Measurements from ENCODE around the gene UBTF. TPM values are rescaled to one million over a fixed set of nuclear protein-coding genes. Genes with fewer than 3 reads are reported as not detected.

The UBTF gene
- polyA plus RNA-seq, 3 donors = 28.2 to 40.9 (median 35.3) TPM

Other genes with a start within 250 kb of the UBTF start
- gene NAGS, start 215.1 kb downstream of the UBTF start, polyA plus RNA-seq = 1 to 10 TPM in 1 of 3 donors, under 1 TPM in 2; 0.34 to 1.0 (median 0.45) TPM
- gene TMEM101, start 204.7 kb downstream of the UBTF start, polyA plus RNA-seq = 10 to 100 TPM; 18.7 to 35.4 (median 22.9) TPM
- 10 to 100 TPM; 13.7 to 30.6 (median 28.6) TPM for gene LSM12, start 153.0 kb downstream of the UBTF start, polyA plus RNA-seq
- gene G6PC3, start 148.9 kb downstream of the UBTF start, polyA plus RNA-seq = 10 to 100 TPM; 39.4 to 85.3 (median 39.5) TPM
- gene HDAC5, start 96.0 kb downstream of the UBTF start, polyA plus RNA-seq = 10 to 100 TPM; 19.3 to 37.6 (median 34.1) TPM
- 1 to 10 TPM in 2 of 3 donors, under 1 TPM in 1; 0.37 to 2.7 (median 2.6) TPM for gene HROB, start 77.7 kb downstream of the UBTF start, polyA plus RNA-seq
- under 1 TPM in 2 of 3 donors, not detected in 1; 0.13 to 0.92 TPM for gene ASB16, start 49.0 kb downstream of the UBTF start, polyA plus RNA-seq
- 10 to 100 TPM; 20.7 to 33.5 (median 28.7) TPM for gene TMUB2, start 32.7 kb downstream of the UBTF start, polyA plus RNA-seq
- gene ATXN7L3, start 19.8 kb downstream of the UBTF start, polyA plus RNA-seq = 10 to 100 TPM; 14.5 to 34.8 (median 28.1) TPM
- under 1 TPM in 1 of 3 donors, not detected in 2; 0.10 TPM for gene SLC4A1, start 48.5 kb upstream of the UBTF start, polyA plus RNA-seq
- 1 to 10 TPM in 1 of 3 donors, under 1 TPM in 1, not detected in 1; 0.25 to 4.2 TPM for gene RUNDC3A, start 88.9 kb upstream of the UBTF start, polyA plus RNA-seq
- 10 to 100 TPM; 86.9 to 90.1 (median 87.2) TPM for gene SLC25A39, start 105.1 kb upstream of the UBTF start, polyA plus RNA-seq
- 100 to 1,000 TPM in 2 of 3 donors, 10 to 100 TPM in 1; 65.3 to 151 (median 104) TPM for gene GRN, start 125.6 kb upstream of the UBTF start, polyA plus RNA-seq
- gene FAM171A2, start 144.2 kb upstream of the UBTF start, polyA plus RNA-seq = under 1 TPM; 0.30 to 1.00 (median 0.90) TPM
- 1 to 10 TPM in 1 of 3 donors, under 1 TPM in 2; 0.35 to 1.1 (median 0.90) TPM for gene ITGA2B, start 170.0 kb upstream of the UBTF start, polyA plus RNA-seq